Sigmoid colon (tissue), 7 donors: ENCODE measurements around the gene USH1C. TPM values are rescaled to one million over a fixed set of nuclear protein-coding genes. Genes with fewer than 3 reads are reported as not detected.

Experiments
- DNase-seq: peaks from one replicate; pipeline ENCODE4 v3.0.0-alpha.2; 2019
- H3K27ac ChIP-seq, 4 donors: fragments of 200-600 bp; sonication (generic); one replicate each; pipeline ENCODE4 v1.5.1; 2016 to 2019; ENCODE audit warnings: mild to moderate bottlenecking in 1 of 4
- H3K27me3 ChIP-seq, 3 donors: fragments of 200-600 bp; sonication (generic); one replicate each; pipeline ENCODE4 v1.5.1; 2019; ENCODE audit warnings: mild to moderate bottlenecking in 1 of 3
- H3K36me3 ChIP-seq, 4 donors: fragments of 200-600 bp; sonication (generic); one replicate each; pipeline ENCODE4 v1.5.1; 2016 to 2019
- H3K4me1 ChIP-seq, 4 donors: fragments of 200-600 bp; sonication (generic); one replicate each; pipeline ENCODE4 v1.5.1; 2017 to 2019
- H3K4me3 ChIP-seq, 4 donors: fragments of 200-600 bp; sonication (generic); one replicate each; pipeline ENCODE4 v1.5.1; 2017 to 2019; ENCODE audit warnings: mild to moderate bottlenecking in 2 of 4, moderate library complexity in 1 of 4
- H3K9me3 ChIP-seq, 4 donors: fragments of 200-600 bp in 3 of 4; sonication (generic) in 3 of 4; one replicate each; pipeline versions ENCODE4 v1.5.1 to v1.6.1; 2013 to 2019
- EP300 ChIP-seq, 4 donors: sonication (generic); formaldehyde crosslinking; IDR thresholded peaks; one replicate each; pipeline ENCODE4 v1.6.1; 2017; ENCODE audit warnings: antibody characterized with exemption in 4 of 4
- POLR2A ChIP-seq, 2 donors: fragments of 450-650 bp; IDR thresholded peaks; one replicate each; pipeline ENCODE4 v1.6.1; 2016; ENCODE audit warnings: antibody characterized with exemption in 2 of 2, mild to moderate bottlenecking in 2 of 2, moderate library complexity in 2 of 2
- POLR2AphosphoS5 ChIP-seq, 4 donors: sonication (generic); formaldehyde crosslinking; IDR thresholded peaks; one replicate each; pipeline ENCODE4 v1.6.1; 2017; ENCODE audit warnings: antibody characterized with exemption in 4 of 4
- WGBS, 2 donors: extraction: QIAGEN DNeasy Blood & Tissue Kit; methylation state at CpG; one replicate each; pipeline ENCODE4 v1.1.7; 2013; 5-methylcytosine and 5-hydroxymethylcytosine counted together
- intact Hi-C: fragments of 100-400 bp; cut with DNase I; formaldehyde crosslinking; loops from one replicate; pipeline ENCODE4 v1.15.1; 2023
- polyA plus RNA-seq, 3 donors: library from polyadenylated mRNA; stranded (reverse); fragments of 200-250 nt; gene quantifications; one replicate each; pipeline ENCODE4 v1.2.3, GENCODE V29; 2013
- total RNA-seq, 4 donors: library from RNA; depleted of rRNA; stranded (reverse); fragments of >200 nt; gene quantifications; one replicate each; pipeline ENCODE4 v1.1.0, GENCODE V29; 2016
- TF ChIP-seq, protein P1 (sequence below), 4 experiments: fragments of 450-650 bp in 3 of 4; fragments of 200-600 bp in 1 of 4; IDR thresholded peaks; one replicate each; pipeline ENCODE4 v1.5.1; 2016 to 2019; ENCODE audit warnings: antibody characterized with exemption in 4 of 4, mild to moderate bottlenecking in 3 of 4, moderate library complexity in 2 of 4
- donor health status: healthy with polysubstance abuse.
- donor health status: Bipolar disorder and iron deficiency.
- donor health status: healthy.

Gene USH1C
- total and polyA plus RNA-seq, 7 donors: 1.2 to 152 (median 2.5) TPM

DNA sequence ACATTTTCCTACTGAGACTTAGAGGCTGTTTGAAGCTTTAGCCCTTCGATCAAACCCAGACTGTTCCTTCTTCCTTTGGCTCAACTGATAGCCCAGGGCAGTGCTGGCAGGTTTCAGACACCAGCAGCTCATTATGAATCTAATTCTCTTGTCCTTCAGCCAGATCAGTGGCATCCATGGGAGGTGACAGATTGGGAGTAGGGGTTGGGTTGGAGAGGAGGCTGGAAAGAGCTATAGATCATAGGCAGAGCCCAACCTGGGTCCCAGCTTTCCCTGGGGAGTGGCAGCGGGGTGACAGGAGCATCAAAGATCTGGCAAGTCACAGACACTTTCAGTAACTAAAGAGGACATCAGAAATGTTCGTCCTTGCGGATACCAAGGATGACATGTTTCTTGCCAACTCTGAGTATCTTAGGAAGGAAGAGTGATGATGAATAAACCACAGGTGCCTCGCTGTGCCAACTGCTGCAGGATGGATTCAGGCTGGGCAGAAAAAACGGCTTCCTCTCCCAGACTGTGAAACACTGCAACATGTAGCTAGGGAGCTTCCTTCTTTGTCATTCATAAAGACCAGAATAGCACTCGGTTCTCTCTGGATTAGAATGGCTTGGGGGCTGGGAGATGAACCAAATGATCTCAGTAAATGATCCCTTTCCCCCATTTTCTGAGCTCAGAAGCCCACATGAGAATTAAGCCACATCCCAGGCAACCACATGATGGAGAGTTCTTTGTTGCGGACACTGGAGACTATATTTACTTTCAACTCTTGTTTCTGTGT is 86.6 kb downstream of the USH1C start:
- H3K27me3 ChIP-seq: no peaks in the 10 kb centered on the region
- H3K4me1 ChIP-seq: no peaks in the 10 kb centered on the region
- DNase-seq: no peak
- no peaks in the 10 kb centered on the region for H3K36me3 ChIP-seq
- H3K4me3 ChIP-seq: no peak overlapping the region
- no peak overlapping the region for H3K27ac ChIP-seq
- TF ChIP-seq EP300 (IDR thresholded peaks at IDR 0.05) (no peak), POLR2A (IDR thresholded peaks at IDR 0.05) (no peak)
- TF ChIP-seq, protein P1, sequence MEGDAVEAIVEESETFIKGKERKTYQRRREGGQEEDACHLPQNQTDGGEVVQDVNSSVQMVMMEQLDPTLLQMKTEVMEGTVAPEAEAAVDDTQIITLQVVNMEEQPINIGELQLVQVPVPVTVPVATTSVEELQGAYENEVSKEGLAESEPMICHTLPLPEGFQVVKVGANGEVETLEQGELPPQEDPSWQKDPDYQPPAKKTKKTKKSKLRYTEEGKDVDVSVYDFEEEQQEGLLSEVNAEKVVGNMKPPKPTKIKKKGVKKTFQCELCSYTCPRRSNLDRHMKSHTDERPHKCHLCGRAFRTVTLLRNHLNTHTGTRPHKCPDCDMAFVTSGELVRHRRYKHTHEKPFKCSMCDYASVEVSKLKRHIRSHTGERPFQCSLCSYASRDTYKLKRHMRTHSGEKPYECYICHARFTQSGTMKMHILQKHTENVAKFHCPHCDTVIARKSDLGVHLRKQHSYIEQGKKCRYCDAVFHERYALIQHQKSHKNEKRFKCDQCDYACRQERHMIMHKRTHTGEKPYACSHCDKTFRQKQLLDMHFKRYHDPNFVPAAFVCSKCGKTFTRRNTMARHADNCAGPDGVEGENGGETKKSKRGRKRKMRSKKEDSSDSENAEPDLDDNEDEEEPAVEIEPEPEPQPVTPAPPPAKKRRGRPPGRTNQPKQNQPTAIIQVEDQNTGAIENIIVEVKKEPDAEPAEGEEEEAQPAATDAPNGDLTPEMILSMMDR (IDR thresholded peaks at IDR 0.05): no peak
- 50 to 64% methylated on average over 8 of the region's 8 CpGs for WGBS, 2 donors
- no peaks in the 10 kb centered on the region for H3K9me3 ChIP-seq
- intact Hi-C loops: no loop called here

DNA sequence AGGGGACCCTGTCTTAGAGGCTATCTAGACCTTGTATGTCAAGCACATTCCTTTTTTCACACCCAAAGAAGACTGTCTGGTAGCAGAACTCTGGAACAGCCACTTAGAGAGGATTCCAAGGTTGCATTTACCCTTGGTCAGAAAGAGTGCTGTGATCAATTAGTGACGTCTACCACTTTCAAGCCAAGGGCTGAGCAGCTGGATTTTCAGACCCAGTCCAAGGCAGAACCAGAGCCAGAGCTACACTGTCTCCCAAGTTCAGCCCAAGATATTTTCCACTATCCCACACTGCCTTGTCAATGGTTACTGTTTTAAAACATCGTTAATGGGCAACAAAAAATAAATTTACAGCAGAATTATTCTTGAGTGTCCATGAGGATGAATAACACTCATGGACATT is 91.5 kb downstream of the USH1C start:
- Histone ChIP-seq H3K36me3 (no peaks in the 10 kb centered on the region), H3K4me3 (no peak overlapping the region), H3K27me3 (no peaks in the 10 kb centered on the region), H3K4me1 (no peaks in the 10 kb centered on the region), H3K9me3 (no peaks in the 10 kb centered on the region), H3K27ac (no peak overlapping the region)
- intact Hi-C loops: no loop called here
- TF ChIP-seq, protein P1 (IDR thresholded peaks at IDR 0.05): no peak
- TF ChIP-seq POLR2AphosphoS5 (IDR thresholded peaks at IDR 0.05): no peak
- TF ChIP-seq POLR2A (IDR thresholded peaks at IDR 0.05): no peak
- TF ChIP-seq EP300 (IDR thresholded peaks at IDR 0.05): no peak
- no peak for DNase-seq
- 87% methylated on average over 2 of the region's 2 CpGs for WGBS, 2 donors

DNA sequence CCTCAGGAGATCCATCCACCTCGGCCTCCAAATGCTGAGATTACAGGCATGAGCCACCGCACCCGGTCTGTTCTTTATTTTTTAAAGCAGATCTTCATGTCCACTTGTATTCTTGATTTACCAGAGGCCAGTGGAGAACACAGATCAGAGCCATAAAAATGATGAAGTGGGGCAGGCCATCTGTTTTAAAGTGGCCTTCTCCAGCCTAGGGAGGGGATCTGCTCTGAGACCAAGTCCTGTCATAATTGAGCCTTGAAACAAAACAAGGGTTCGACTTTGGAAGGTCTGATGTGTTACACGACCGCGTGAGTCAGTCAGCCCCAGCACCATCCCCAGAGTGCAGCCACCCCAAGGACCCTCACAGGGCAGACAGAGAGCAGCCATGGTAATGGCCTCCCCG is 95.1 kb downstream of the USH1C start:
- TF ChIP-seq, protein P1 (IDR thresholded peaks at IDR 0.05): no peak
- TF ChIP-seq POLR2A (IDR thresholded peaks at IDR 0.05) (no peak), EP300 (IDR thresholded peaks at IDR 0.05) (no peak), POLR2AphosphoS5 (IDR thresholded peaks at IDR 0.05) (no peak)
- intact Hi-C loops: no loop called here
- Histone ChIP-seq H3K4me1 (no peaks in the 10 kb centered on the region), H3K36me3 (no peaks in the 10 kb centered on the region), H3K27ac (no peak overlapping the region), H3K4me3 (no peak overlapping the region), H3K9me3 (no peaks in the 10 kb centered on the region), H3K27me3 (no peaks in the 10 kb centered on the region)
- WGBS, 2 donors: 72 to 76% methylated on average over 8 of the region's 8 CpGs
- no peak for DNase-seq

DNA sequence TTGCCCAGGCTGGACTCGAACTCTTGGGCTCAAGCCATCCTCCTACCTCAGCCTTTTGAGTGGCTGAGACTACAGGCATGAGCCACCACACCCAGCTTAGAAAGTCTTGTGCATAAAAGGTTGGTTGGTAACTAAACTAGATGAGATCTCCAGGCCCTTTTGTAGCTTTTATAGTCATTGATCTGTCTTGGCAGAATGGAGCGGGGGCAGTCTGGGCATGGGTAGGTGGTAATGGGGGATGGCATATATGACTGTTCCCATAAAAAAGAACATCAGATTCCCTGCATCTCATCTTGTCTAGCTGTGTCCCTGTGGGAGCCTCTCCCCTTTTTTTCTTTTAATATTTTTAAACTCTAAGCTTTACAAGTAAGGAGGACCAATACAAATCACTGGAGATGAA is 97.7 kb downstream of the USH1C start:
- Histone ChIP-seq H3K27me3 (peaks cover 0 to 7% (median 0%) of the 10 kb centered on the region in 3 donors), H3K27ac (no peak overlapping the region), H3K9me3 (no peaks in the 10 kb centered on the region), H3K36me3 (no peaks in the 10 kb centered on the region), H3K4me3 (no peak overlapping the region), H3K4me1 (no peaks in the 10 kb centered on the region)
- TF ChIP-seq, protein P1 (IDR thresholded peaks at IDR 0.05): no peak
- TF ChIP-seq POLR2AphosphoS5 (IDR thresholded peaks at IDR 0.05) (no peak), POLR2A (IDR thresholded peaks at IDR 0.05) (no peak), EP300 (IDR thresholded peaks at IDR 0.05) (no peak)
- intact Hi-C loops: no loop called here
- no peak for DNase-seq
- WGBS, 2 donors: 75 to 87% methylated on average over 2 of the region's 2 CpGs
